GM23338 (cell line): ENCODE measurements around the gene MARCHF3.

Experiments used
- CTCF ChIP-seq, 2 experiments: fragments of 200-600 bp in 1 of 2; sonication (generic) in 1 of 2; conservative IDR thresholded peaks; 2 replicates each; pipeline versions ENCODE4 v1.5.1 to v1.6.1; 2016 to 2017; ENCODE audit warnings: antibody characterized with exemption in 2 of 2, low read depth in 2 of 2, mild to moderate bottlenecking in 2 of 2, moderate library complexity in 1 of 2
- EZH2 ChIP-seq: fragments of 200-600 bp; sonication (generic); IDR thresholded peaks from one replicate; pipeline ENCODE4 v1.8.0; 2017; ENCODE audit warnings: antibody characterized with exemption, mild to moderate bottlenecking, low read depth; ENCODE audit not compliant: unreplicated experiment
- JUNB ChIP-seq: IDR thresholded peaks from one replicate; pipeline ENCODE4 v1.6.1; 2016; ENCODE audit warnings: antibody characterized with exemption; ENCODE audit not compliant: unreplicated experiment
- POLR2AphosphoS5 ChIP-seq: IDR thresholded peaks from 2 replicates; pipeline ENCODE4 v1.6.1; 2016; ENCODE audit warnings: antibody characterized with exemption, low read depth
- REST ChIP-seq: IDR thresholded peaks from one replicate; pipeline ENCODE4 v1.6.1; 2018; ENCODE audit warnings: antibody characterized with exemption; ENCODE audit not compliant: unreplicated experiment

- TF ChIP-seq CTCF (conservative IDR thresholded peaks at IDR 0.05; ENCODE audit: low read depth in 2 of 2): no peak
- no peak for TF ChIP-seq POLR2AphosphoS5
- no peak for TF ChIP-seq EZH2
- no peak for TF ChIP-seq REST
- no peak for TF ChIP-seq JUNB
Measured at GRCh38 chr5:127060470-127060985, 30.2 kb upstream of the MARCHF3 start.
